ENCODE data around the gene RALB.

- no peak for TF ChIP-seq CTCF (tag by site-specific recombination; IDR thresholded peaks at IDR 0.05)
- no peak for TF ChIP-seq ZNF24 (tag by site-specific recombination; IDR thresholded peaks at IDR 0.05)
- TF ChIP-seq, protein P1, sequence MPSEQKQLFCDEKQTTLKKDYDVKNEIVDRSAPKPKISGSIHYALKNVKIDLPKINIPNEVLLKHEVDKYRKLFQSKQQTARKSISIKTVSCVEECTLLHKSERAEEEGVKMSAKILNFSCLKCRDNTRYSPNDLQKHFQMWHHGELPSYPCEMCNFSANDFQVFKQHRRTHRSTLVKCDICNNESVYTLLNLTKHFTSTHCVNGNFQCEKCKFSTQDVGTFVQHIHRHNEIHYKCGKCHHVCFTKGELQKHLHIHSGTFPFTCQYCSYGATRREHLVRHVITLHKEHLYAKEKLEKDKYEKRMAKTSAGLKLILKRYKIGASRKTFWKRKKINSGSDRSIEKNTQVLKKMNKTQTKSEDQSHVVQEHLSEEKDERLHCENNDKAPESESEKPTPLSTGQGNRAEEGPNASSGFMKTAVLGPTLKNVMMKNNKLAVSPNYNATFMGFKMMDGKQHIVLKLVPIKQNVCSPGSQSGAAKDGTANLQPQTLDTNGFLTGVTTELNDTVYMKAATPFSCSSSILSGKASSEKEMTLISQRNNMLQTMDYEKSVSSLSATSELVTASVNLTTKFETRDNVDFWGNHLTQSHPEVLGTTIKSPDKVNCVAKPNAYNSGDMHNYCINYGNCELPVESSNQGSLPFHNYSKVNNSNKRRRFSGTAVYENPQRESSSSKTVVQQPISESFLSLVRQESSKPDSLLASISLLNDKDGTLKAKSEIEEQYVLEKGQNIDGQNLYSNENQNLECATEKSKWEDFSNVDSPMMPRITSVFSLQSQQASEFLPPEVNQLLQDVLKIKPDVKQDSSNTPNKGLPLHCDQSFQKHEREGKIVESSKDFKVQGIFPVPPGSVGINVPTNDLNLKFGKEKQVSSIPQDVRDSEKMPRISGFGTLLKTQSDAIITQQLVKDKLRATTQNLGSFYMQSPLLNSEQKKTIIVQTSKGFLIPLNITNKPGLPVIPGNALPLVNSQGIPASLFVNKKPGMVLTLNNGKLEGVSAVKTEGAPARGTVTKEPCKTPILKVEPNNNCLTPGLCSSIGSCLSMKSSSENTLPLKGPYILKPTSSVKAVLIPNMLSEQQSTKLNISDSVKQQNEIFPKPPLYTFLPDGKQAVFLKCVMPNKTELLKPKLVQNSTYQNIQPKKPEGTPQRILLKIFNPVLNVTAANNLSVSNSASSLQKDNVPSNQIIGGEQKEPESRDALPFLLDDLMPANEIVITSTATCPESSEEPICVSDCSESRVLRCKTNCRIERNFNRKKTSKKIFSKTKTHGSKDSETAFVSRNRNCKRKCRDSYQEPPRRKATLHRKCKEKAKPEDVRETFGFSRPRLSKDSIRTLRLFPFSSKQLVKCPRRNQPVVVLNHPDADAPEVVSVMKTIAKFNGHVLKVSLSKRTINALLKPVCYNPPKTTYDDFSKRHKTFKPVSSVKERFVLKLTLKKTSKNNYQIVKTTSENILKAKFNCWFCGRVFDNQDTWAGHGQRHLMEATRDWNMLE (tag by site-specific recombination; conservative IDR thresholded peaks at IDR 0.05; ENCODE audit: low read depth) = no peak
- no peak for TF ChIP-seq ZNF146 (tag by site-specific recombination; IDR thresholded peaks at IDR 0.05)
- no peak for TF ChIP-seq KLF8 (tag by site-specific recombination; IDR thresholded peaks at IDR 0.05)
- TF ChIP-seq ZFP37 (tag by site-specific recombination; IDR thresholded peaks at IDR 0.05) = no peak
- TF ChIP-seq ZSCAN23 (tag by site-specific recombination; IDR thresholded peaks at IDR 0.05) = no peak
- no peak for TF ChIP-seq ZNF138 (tag by site-specific recombination; IDR thresholded peaks at IDR 0.05; ENCODE audit: borderline replicate concordance)
- TF ChIP-seq REST (tag by site-specific recombination; IDR thresholded peaks at IDR 0.05) = no peak
- TF ChIP-seq MYNN (tag by site-specific recombination; IDR thresholded peaks at IDR 0.05; ENCODE audit: borderline replicate concordance) = no peak
- TF ChIP-seq ZNF274 (IDR thresholded peaks at IDR 0.05; ENCODE audit: low read length) = no peak
- TF ChIP-seq ZNF274 (tag by site-specific recombination; IDR thresholded peaks at IDR 0.05; ENCODE audit: borderline replicate concordance) = no peak
These were observed 62.2 kb downstream of the RALB start for GRCh38 chr2:120314690-120315366.

Measured in HEK293 (cell line).